ENCODE measurements around the gene BID.

BID gene

DNA sequence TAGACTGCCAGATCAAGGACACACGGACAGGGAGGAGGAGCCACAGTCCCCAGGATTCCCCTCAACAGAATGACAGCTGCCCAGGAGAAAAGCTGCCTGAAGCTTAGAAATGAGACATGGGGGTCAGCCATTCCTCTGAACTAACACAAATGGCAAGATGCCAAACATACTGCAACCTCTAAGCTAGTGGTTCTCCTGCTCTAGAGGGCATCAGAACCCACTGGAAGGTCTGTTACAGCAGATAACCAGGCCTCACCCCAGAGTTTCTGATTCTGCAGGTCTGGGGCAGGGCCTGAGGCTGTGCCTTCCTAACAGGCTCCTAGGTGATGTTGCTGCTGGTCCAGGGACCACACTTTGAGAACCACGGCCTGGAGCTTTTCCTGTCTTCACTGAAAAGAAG is 28.6 kb upstream of the BID start:
- no peak for DNase-seq

DNA sequence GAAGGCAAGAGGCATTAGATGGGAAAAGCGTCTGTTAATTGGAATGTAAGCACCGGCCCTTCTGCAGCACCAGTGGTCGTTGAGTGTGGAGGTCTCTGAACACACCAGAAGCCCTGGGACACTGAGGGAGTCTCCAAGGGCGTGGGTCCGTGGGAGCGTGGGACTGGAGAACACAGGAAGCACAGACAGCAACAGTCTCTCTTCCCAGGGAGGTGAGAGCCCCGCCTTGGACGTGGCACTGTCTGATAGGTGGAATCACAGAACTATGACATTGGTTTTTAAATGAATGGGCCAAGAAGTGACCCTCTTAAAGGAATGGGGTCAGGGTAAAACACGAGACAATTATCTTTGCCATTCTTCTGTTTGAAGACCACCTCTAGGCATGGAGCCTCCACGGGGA is 28.1 kb upstream of the BID start:
- DNase-seq = no peak

DNA sequence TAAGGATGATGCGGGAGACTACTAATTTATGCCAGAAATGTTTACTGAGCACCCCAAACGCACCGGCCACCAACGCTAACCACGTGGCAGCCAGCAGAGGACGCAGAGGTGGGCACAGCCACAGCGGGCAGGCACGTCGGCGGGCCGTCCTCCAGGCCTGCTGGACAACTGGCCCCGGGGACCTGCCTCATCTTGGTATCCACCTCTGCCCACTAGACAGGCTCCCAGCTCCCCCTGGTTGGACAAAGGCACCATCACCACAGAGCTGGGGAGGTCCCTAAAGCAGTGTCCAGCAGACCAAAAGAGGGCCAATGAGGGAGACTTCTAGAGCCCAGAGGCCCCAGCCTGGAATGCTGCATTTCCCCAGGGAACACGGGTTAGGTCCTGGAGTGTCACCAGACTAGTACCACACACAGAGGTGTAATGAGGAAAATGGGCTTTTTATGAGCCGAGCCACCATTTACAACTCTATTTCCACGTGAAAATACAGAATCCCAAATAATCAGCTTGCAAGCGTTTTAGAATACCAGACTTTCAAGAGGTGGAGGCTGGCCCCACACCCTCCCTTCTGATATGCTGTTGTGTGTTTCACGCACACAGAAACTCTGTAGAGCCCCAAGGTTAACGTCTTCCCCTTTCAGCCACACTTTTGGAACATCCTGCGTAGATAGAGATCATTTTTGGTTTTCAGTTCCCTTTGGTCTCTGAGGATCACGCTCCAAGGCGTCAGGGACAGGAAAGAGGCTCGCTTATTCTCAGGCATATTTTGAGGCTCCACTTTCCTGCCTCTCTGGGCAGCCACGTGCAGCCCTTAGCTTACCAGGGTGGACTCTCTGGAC is 23.7 kb upstream of the BID start:
- DNase-seq = no peak

DNA sequence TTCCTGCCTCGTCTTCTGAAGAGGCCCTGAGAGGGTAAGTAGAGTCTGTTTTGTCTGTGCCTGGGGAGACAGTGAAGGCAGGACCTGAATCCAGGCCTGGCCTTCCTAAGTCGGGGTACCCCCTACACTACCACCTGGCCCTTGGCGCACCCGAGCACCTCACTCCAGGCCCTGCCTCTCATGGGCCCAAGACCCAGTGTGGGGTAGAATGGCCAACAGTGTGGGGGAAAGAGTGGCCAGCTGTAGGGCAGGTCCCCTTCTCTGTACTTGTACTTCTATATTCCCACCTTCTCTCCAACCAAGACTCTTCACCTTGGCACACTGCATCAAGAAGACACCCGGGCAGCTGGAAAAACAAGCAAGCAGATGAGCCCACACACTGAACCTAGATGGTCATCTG is 22.4 kb upstream of the BID start:
- DNase-seq = no peak

DNA sequence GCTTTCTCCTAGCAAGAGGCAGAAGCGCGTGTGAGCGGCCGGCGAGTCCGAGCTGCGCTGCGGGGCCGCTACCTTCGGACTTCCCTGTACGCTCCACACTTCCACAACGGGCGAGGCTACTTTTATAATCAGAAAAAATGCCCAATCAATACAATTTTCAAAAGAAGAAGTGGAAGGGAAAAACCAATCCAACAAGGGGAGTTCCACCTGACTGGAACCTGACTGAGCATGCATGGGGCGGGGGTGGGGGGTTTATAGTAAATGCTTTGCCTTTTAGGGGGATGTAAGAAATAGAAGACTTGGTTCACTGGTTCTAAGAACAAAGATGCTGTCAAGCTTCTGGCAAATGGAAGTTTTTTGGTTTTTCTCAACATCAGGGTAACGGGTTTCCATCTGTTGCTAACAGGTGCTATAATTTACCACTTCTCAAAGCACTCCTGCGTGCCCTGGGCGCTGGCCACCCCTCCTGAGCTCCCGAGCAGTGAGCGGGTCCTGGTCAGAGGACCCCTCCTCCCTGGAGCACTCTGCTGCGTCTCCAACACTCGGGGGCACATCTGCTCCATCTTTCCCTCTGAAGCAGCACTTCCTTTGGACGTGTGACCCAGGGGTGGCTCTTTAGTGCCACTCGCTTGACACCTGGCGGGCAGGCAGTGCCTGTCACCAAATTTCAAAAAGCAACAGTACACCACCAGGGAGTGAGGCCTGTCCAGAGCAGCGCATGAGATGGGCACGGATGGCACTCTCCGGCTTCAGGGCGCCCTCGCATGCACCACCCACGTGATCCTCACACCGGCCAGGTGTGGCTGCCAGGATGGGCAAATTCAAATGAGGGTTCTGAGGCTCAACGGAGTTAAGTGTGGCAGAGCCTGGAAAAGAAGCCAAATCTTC is 21.6 kb upstream of the BID start:
- DNase-seq = no peak

DNA sequence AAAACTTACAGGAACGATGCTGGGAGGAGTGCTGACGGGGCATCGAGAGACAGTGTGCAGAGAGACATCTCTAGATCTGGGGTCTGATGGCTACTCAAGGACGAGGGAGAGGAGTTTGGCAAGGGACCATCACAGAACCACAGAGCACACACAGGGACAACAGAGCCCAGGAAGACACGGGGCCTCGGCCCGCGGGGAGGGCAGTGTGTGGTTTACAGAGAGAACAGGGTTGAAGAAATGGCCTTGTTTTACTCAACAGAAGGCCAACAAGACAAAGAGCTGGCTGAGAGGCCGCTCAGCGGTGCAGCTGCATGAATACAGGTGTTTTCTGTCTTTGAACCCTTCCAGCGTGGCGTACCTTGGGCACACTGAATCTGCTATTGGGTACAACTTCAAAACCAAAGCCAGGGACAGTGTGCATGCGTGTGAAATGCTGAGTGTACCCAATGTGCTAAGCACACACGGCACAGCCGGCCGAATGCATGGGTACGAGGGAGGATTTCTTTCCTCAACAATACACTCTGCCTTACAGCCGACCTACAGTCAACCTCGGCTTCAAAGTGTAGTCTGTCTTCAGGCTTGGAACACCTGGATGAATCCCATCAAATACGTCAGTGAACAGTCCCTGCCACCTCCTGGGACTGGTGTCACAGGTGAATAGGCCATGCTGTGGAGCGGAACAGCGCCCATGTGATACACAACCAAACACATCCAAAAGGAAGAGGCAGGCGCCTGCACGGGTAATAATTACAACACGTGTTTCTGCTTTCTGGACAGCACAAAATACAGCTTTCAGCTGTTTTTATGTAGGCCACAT is 20.7 kb upstream of the BID start:
- no peak for DNase-seq

DNA sequence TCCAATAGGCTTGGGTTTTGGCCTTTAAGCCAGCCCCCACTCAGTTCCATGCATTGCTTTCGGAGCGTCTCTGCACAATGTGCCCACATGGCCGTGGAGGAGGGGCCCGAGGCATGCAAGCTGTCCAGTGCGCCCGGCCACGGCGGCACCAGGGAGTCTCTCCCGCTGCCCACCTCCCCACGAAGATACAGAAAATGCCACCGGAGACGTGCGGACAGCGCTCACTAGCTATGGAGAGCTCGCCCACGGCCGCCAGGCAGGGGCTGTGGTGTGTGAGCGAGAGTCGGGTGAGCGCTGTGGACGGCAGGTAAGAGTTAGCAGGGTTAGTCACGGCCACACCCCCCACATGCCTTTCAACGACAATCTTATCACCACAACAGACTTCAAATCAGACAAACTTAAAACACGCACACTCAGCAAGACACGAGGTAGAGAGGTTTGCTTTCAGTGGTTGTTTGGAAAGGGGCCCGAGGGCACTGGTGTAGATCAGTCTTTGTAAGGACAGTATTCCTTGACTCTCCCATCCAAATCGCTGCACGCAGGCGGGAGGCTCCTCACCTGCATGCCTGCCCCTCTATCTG is 18.7 kb upstream of the BID start:
- DNase-seq = no peak

DNA sequence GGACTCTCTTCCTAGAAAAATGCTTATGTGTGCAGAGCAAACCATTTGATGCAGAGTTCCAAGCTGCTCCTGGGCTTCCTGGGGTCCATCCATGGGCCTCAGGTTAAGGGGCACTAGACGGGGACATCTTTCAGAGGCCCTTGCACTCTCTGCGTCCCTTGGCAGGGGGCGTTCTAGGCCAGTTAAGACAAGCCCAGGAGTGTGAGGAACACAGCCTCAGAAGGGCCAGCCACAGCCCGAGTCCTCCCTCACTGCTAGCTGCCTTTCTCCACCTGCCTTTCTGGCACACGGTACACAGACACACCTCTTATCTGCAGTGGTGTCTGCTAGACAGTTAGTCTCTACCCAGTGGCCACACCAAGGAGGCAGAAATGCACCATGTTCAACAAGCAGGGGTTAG is 18.0 kb upstream of the BID start:
- DNase-seq = no peak

DNA sequence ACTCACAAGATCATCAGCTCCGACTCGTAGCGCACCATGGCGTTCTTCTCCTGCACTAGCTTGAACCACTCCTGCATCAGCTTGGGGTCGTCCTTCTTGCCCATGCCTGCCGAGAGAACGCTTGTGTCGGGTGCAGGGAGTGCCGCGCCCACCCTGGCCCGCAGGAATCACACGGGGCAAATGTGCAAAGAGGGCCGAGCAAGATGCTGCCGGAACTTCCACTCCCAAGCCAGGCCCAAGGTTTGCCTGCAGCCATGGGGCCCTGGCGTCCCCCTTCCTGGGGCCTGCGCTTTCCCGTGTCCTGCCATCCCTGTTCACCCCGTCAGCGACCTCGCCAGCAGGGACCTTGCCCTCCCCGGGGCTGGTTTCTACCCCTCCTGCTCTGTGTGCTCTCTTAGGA is 16.9 kb upstream of the BID start:
- no peak for DNase-seq

DNA sequence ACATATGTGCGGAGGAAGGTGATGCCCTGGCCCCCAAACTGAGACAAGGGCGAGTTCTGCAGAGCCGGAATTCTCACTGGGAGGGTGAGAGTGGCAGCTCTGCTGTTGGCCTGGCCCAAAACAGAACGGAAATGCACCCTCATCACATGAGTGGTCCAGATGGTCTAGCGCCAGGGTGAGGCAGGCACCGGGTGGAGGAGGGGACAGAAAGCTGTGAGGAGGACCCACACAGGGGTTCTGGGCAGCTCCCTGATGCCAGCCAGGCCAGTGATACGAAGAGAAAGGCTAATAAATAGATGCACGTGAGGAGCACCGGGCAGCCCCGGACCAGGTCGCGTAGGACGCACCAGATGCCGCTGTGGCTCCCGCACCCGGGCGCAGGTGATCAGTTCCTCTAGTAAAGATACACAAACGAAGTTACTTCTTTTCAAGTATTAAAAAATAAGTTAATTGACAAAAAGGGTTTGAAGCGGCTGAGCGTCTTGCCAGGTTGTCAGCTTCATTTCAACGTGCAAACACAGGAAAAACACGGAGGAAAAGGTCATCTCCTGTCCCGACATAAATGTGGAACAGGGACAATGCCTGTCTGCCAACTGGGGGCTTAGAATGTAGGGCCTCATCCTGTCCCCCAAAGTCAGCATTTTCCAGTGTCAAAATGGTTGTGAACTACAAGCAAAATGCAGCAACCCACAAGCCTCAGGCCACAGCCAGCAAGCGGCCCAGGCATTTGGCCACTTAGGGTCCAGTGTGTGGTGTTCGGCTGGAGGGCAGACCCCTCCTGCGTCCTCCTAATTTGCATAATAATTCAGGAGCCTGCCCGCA is 15.3 kb upstream of the BID start:
- no peak for DNase-seq

DNA sequence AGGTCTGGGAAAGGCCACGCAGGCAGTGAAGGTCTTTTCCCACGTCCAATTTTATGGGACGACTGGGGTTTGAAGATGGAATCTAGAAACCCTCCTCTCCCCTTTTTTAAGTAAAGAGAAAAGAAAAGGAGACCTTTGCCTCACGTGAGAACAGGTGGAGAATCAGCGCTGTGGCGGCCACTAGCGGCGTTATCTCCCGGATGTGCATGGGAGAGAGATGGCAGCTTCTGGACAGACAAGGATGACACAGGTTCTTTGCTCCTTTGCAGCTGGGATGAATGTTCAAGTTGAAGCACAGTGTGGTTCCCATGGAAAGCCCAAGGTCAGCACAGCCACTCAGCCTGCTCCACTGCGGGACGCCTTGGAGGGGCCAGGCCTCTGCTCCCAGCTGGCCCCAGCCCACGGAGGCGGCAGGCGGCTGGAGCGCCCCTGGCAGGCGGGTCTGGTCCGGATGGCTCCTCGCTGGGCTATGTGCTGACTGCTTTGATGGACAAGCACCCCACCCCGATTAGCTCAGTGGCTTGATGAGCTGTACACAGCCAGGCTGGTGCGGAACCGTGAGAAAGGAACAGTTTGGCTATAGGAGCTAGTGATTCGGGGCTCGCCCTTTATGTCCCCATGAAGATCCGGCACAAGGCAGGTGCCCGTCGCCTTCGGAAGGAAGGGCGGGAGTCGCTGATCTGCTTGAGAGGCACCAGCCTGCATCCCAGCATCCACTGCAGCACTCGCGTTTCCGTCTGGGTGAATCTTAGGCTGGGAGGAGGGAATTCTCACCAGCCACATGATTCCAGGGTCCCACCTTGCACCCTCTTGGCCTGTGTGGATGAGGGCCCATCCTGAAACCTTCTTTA is 14.5 kb upstream of the BID start:
- no peak for DNase-seq

DNA sequence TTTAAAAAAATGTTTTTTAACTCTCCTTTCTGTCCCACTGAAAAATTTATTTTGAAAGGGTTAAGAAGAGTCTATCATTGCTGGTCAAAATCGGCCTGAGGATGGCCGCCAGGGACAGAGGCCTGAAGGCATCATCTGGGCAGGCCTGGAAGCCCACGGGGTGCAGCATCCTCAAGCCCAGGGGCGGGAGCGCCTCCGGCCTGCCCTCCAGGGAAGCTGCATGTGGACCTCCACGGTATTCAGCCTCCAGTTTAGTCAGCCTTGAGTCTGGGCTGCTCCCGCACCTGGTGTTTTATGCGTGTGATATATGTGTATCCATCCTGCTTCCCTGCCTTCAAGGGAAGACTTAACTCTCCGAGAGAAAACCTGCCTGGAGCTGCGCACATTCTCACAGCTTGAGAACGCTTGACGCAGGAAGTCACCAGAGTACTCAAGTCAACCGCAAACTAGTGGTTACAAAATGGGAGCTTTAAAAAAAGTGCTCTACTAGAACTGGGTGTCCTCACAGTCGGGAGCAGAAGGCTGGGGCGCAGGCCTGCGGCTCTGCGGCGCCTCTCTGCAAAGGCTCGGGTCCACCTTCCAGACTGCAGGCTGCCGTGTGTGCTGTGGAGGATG is 13.6 kb upstream of the BID start:
- DNase-seq = no peak

DNA sequence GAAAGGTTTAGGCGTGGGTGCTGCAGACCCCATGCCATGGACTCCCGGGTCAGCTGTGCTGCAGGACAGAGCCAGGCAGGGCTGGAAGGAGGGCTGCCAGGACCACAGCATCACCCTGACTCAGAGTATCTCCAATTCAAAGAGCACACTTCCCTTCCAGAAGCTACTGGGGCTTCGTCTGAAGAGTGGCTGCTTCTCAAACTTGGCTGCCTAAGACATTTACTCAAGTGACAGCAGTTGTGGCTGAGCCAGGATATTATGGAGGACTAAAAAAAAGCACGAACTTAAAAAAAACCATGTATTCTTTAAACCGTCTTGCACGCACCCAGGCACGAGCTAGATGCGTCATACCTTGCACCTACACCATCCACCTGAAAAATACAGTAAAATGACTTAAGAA is 13.0 kb upstream of the BID start:
- no peak for DNase-seq

DNA sequence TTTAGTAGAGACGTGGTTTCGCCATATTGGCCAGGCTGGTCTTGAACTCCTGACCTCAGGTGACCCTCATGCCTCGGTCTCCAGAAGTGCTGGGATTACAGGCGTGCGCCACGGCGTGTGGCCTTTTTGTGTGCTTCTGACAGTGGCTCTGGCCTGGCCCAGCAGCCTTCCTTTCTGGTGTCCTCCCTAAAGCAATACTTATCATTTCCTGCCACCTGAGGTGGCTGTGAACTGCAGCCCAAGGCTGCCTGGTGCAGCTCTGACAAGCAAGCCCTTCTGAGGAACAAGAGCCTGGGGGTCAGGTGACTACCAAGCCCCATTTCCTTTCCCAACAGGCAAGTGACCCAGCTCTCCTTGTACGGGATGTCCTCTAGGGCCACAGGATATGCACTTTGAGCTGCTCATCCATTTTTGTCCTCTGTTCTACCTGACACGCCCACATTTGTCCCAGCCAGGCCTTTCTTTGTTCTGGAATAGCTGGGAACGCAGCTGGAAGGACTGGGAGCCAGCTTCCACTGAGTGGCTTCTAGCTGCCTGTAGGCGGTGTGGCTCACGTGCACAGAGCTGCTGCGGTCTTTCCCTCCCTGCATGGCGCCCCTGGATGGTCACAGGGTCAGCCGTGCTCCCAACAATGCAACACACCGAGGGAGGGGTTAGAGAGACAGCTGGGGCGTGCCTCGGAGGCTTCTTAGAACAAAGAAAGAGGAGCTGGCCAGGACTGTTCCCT is 12.3 kb upstream of the BID start:
- DNase-seq = no peak

DNA sequence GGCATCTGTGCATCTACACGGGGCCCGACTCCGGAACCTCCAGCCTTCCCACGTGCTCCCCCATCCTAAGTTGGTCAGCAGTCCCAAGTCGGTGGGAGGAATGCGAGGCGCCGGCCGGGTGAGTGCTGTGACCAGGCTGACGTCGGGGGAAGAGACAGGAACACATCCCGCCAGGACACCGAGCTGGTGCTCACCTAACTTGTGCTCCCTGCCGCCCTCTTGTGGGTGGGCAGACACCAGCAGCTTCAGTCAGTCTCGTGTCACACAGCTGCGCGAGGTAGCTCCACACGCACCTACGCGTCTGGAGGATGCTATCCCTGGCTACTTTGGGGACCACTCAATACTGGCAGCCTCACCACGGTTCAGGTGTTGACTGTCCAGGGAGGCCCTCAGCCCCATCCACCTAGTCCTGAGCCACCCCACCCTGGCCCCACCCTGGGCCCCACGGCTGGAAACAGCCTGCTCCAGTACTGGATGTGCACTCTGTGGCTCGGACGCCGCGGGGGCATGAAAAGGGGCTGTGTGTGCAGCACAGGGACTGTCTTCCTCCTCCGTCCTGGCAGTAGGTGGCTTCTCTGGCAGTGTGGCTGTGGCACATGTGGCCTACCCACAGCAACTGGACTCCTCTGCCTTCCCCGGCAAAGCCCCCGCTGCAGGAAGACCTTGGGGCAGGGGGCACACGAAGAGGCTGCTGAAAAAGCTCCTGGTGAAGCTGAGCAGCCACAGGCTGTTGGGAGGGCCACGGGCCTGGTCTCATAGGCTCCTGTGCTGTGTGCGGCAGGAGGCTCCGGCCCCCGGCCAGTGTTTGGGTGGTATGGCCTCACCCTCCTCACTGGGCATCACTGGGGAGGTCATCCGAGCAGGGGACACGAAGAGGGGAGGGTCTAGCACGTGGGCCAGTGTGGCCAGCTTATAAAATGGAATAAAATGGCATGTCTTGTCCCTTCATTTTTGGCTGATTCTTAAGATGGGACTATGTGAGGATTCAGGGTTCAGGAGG is 11.2 kb upstream of the BID start:
- DNase-seq = peak; percentile 45

DNA sequence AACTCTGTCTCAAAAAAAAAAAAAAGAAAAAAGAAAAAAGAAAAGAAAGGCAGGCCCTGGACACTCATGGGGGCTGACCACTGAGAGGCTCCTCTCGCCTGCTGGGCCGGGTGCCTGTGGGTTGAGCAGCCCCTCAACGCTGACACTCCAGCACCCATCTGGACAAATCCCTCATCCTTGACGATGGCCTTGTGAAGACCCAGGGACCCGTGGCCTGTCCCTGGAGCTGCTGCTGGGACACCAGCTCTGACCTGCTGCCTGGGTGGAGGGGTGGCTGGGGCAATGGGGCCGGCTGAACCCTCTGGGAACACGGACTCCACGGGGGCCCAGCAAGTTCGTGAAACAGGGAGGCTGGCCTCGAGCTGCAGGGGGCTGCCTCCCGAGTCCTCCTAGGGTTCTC is 10.5 kb upstream of the BID start:
- DNase-seq = no peak

DNA sequence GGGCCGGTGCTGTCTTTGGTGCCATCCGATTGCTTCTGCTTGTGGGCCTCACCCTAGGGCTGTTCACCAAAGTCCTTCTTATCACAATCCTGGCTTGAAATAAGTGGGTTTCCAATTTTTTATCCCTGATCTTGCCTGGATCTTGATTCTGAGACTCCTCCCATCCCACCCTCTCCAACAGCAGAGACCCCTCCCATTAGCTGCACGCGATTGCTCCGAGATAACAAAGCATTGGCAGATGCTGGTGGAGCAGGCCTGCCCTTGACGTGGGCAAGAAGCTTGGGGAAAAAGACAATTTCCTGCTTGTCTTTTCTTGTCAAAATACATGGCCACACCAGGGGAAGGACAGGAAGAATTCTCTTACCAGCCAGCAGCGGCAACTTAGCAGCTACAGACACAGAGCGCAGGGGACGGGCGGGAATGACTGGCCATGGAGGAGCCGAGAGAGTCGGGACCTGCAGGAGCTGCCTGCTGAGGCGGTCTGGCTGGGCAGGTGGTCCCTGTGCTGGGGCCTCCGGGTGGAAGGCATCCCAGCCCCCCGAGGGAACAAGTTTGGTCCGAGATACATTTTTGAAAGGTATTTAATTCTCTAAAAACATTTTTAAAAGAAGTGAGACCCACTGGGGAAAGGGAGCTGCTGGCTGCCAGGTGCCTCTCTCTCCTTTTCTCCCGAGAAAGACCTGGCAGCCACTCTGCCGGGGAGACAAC is 9.7 kb upstream of the BID start:
- no peak for DNase-seq

DNA sequence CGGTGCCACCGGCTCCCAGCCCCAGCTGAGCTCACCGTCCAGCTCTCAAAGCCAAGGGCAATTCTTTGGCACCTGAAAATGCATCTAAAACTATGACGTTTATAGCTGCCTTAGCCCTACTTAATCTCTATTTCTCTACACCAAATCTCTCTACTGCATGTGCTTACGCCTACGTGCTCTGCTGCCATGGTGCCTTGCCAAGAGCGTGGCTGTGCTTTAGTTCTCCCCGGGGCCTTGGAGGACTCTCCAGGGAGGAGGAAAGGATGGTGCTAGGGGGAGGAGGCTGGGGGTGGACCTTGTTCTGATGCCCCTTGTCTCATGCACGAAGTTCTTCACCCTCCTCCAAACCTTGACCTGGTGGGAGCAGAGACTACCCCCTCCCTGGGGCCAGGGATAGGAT is 9.0 kb upstream of the BID start:
- no peak for DNase-seq

All from fibroblast of skin of right biceps (primary cell).